IPS-18a (cell line): ENCODE data around the gene ZDHHC4.

Experiments used
- H3K27ac ChIP-seq: one replicate; pipeline ENCODE4 v1.5.1; 2013; ENCODE audit warnings: low read length
- H3K27me3 ChIP-seq: one replicate; pipeline ENCODE4 v1.6.1; 2013; ENCODE audit warnings: mild to moderate bottlenecking, low read length; ENCODE audit not compliant: control insufficient read depth, insufficient read depth
- H3K36me3 ChIP-seq: one replicate; pipeline ENCODE4 v1.6.1; 2013; ENCODE audit warnings: low read depth, low read length; ENCODE audit not compliant: control insufficient read depth
- H3K4me1 ChIP-seq: one replicate; pipeline ENCODE4 v1.6.1; 2013; ENCODE audit warnings: low read depth, low read length; ENCODE audit not compliant: control insufficient read depth
- H3K4me3 ChIP-seq: one replicate; pipeline ENCODE4 v1.5.1; 2013; ENCODE audit warnings: low read length
- H3K9ac ChIP-seq: one replicate; pipeline ENCODE4 v1.6.1; 2013; ENCODE audit warnings: mild to moderate bottlenecking, low read length, moderate library complexity
- H3K9me3 ChIP-seq: one replicate; pipeline ENCODE4 v1.6.1; 2013; ENCODE audit warnings: low read depth, low read length; ENCODE audit not compliant: control insufficient read depth

ZDHHC4 gene

GRCh38 chr7:6577369-6578113 is at the start of gene ZDHHC4:
ZDHHC4 (plus strand) TSS chr7:6577454; CDS start chr7:6580562, 3,108 bp downstream.
- Histone ChIP-seq H3K9ac (peak within 1 kb of the TSS; percentile 86), H3K27ac (peak within 1 kb of the TSS; percentile 39), H3K4me3 (peak within 1 kb of the TSS; percentile 84), H3K36me3 (peaks cover 22% of the 10 kb centered on the region), H3K27me3 (no peaks in the 10 kb centered on the region), H3K4me1 (no peaks in the 10 kb centered on the region), H3K9me3 (no peaks in the 10 kb centered on the region)

GRCh38 chr7:6528401-6529130 is 48.7 kb upstream of the ZDHHC4 start:
- Histone ChIP-seq H3K9ac (no peak overlapping the region), H3K4me3 (no peak overlapping the region), H3K27ac (no peak overlapping the region), H3K27me3 (peaks cover 76% of the 10 kb centered on the region), H3K4me1 (peaks cover 8% of the 10 kb centered on the region), H3K9me3 (no peaks in the 10 kb centered on the region), H3K36me3 (no peaks in the 10 kb centered on the region)

- Histone ChIP-seq H3K4me1 (peaks cover 8% of the 10 kb centered on the region), H3K27me3 (peaks cover 76% of the 10 kb centered on the region), H3K27ac (no peak overlapping the region), H3K36me3 (no peaks in the 10 kb centered on the region), H3K9ac (no peak overlapping the region), H3K4me3 (no peak overlapping the region), H3K9me3 (no peaks in the 10 kb centered on the region)
Measured at GRCh38 chr7:6529643-6530042, 47.6 kb upstream of the ZDHHC4 start.

GRCh38 chr7:6530626-6531491 is 46.4 kb upstream of the ZDHHC4 start:
- Histone ChIP-seq H3K27me3 (peaks cover 77% of the 10 kb centered on the region), H3K4me3 (peak overlapping the region; percentile 79), H3K9ac (peak overlapping the region; percentile 37), H3K4me1 (peaks cover 8% of the 10 kb centered on the region), H3K36me3 (no peaks in the 10 kb centered on the region), H3K9me3 (no peaks in the 10 kb centered on the region), H3K27ac (no peak overlapping the region)

GRCh38 chr7:6531492-6532279 is 45.6 kb upstream of the ZDHHC4 start:
- Histone ChIP-seq H3K27me3 (peaks cover 78% of the 10 kb centered on the region), H3K9ac (no peak overlapping the region)

GRCh38 chr7:6532516-6532915 is 44.7 kb upstream of the ZDHHC4 start:
- Histone ChIP-seq H3K36me3 (no peaks in the 10 kb centered on the region), H3K27me3 (peaks cover 70% of the 10 kb centered on the region), H3K27ac (no peak overlapping the region), H3K4me3 (no peak overlapping the region), H3K4me1 (peaks cover 8% of the 10 kb centered on the region), H3K9me3 (no peaks in the 10 kb centered on the region), H3K9ac (no peak overlapping the region)

More at GRCh38 chr7:6531492-6532279, 45.6 kb upstream of the ZDHHC4 start:
- no peaks in the 10 kb centered on the region for H3K36me3 ChIP-seq
- peak overlapping the region; percentile 79 for H3K4me3 ChIP-seq
- no peaks in the 10 kb centered on the region for H3K9me3 ChIP-seq
- H3K27ac ChIP-seq: no peak overlapping the region
- peaks cover 8% of the 10 kb centered on the region for H3K4me1 ChIP-seq

GRCh38 chr7:6533893-6534495 is 43.3 kb upstream of the ZDHHC4 start:
- Histone ChIP-seq H3K4me3 (no peak overlapping the region), H3K4me1 (peaks cover 8% of the 10 kb centered on the region), H3K9ac (no peak overlapping the region), H3K27me3 (peaks cover 55% of the 10 kb centered on the region), H3K9me3 (no peaks in the 10 kb centered on the region), H3K36me3 (no peaks in the 10 kb centered on the region), H3K27ac (no peak overlapping the region)

GRCh38 chr7:6536262-6537260 is 40.7 kb upstream of the ZDHHC4 start:
- Histone ChIP-seq H3K4me3 (peak overlapping the region; percentile 58), H3K4me1 (peaks cover 2% of the 10 kb centered on the region), H3K9ac (no peak overlapping the region), H3K27me3 (peaks cover 29% of the 10 kb centered on the region), H3K9me3 (no peaks in the 10 kb centered on the region), H3K36me3 (no peaks in the 10 kb centered on the region), H3K27ac (no peak overlapping the region)

- Histone ChIP-seq H3K4me3 (no peak overlapping the region), H3K9ac (no peak overlapping the region), H3K27me3 (no peaks in the 10 kb centered on the region), H3K27ac (no peak overlapping the region), H3K36me3 (no peaks in the 10 kb centered on the region), H3K9me3 (no peaks in the 10 kb centered on the region), H3K4me1 (no peaks in the 10 kb centered on the region)
Measured at GRCh38 chr7:6542368-6542767, 34.9 kb upstream of the ZDHHC4 start.
